Gastroesophageal sphincter (tissue), 3 donors: ENCODE measurements around the gene IQGAP2.

ENCODE experiments used
- CTCF ChIP-seq, 4 experiments: fragments of 200-600 bp in 2 of 4; fragments of 450-650 bp in 2 of 4; sonication (generic) in 1 of 4; IDR thresholded peaks; one replicate each; pipeline ENCODE4 v1.5.1; 2017 to 2019; ENCODE audit warnings: antibody characterized with exemption in 4 of 4, mild to moderate bottlenecking in 2 of 4, moderate library complexity in 2 of 4
- EP300 ChIP-seq: sonication (generic); formaldehyde crosslinking; IDR thresholded peaks from one replicate; pipeline ENCODE4 v1.6.1; 2017; ENCODE audit warnings: antibody characterized with exemption, mild to moderate bottlenecking
- POLR2A ChIP-seq, 2 donors: fragments of 450-650 bp; IDR thresholded peaks; one replicate each; pipeline ENCODE4 v1.6.1; 2017; ENCODE audit warnings: antibody characterized with exemption in 2 of 2, mild to moderate bottlenecking in 2 of 2, moderate library complexity in 1 of 2
- POLR2AphosphoS5 ChIP-seq: sonication (generic); formaldehyde crosslinking; IDR thresholded peaks from one replicate; pipeline ENCODE4 v1.6.1; 2017; ENCODE audit warnings: antibody characterized with exemption

- no peak for TF ChIP-seq CTCF (IDR thresholded peaks at IDR 0.05)
- TF ChIP-seq POLR2AphosphoS5 = no peak
- TF ChIP-seq POLR2A (IDR thresholded peaks at IDR 0.05) = no peak
- TF ChIP-seq EP300 = no peak
Measured at GRCh38 chr5:76467216-76467615, 64.1 kb downstream of the IQGAP2 start.
